PFSK-1 (cell line): ENCODE measurements around the gene PPP2R2B.

ENCODE experiments used
- FOXP2 ChIP-seq: optimal IDR thresholded peaks from 2 replicates; pipeline ENCODE3; 2011; ENCODE audit warnings: borderline replicate concordance, control low read depth, inconsistent platforms; ENCODE audit not compliant: insufficient read depth; ENCODE audit errors: extremely low read length, extremely low read depth
- POLR2AphosphoS5 ChIP-seq: IDR thresholded peaks from 2 replicates; pipeline ENCODE4 v1.6.1; 2012; ENCODE audit warnings: low read depth, mild to moderate bottlenecking, control low read depth, low read length, moderate library complexity
- SIN3A ChIP-seq: IDR thresholded peaks from 2 replicates; pipeline ENCODE4 v1.6.1; 2012; ENCODE audit warnings: mild to moderate bottlenecking, low read length, moderate library complexity, borderline replicate concordance; ENCODE audit not compliant: insufficient read depth
- TAF1 ChIP-seq: IDR thresholded peaks from 2 replicates; pipeline ENCODE4 v1.6.1; 2012; ENCODE audit warnings: low read length, control low read depth, borderline replicate concordance; ENCODE audit not compliant: insufficient read depth
- TF ChIP-seq, protein P1 (sequence below), 2 experiments: IDR thresholded peaks; 2 replicates each; pipeline versions ENCODE4 v1.6.1 to v1.8.0; 2011 to 2012; ENCODE audit warnings: low read depth in 2 of 2, low read length in 2 of 2, control low read depth in 1 of 2, inconsistent platforms in 1 of 2, mild to moderate bottlenecking in 1 of 2, moderate library complexity in 1 of 2; ENCODE audit not compliant: insufficient read depth in 1 of 2

The PPP2R2B gene

DNA sequence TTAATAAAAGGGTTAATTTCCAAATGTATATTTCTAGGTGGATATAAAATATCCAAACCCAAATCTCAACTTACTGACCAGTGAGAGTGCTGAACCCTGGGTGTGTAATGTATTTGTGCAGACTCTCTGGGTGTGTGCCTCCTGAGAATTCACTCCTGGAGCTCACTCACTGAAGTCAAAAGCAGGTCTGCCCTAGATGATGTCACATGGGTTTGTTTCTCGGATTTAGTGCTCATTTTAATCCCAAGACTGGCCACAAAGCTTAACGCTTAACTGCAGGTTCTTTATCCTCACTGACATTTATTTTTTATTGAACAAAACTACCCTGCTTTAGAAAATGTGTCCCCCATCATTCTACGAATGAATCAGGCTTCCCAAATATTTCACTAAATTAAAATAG lies 179.4 kb downstream of the PPP2R2B start:
- TF ChIP-seq, protein P1, sequence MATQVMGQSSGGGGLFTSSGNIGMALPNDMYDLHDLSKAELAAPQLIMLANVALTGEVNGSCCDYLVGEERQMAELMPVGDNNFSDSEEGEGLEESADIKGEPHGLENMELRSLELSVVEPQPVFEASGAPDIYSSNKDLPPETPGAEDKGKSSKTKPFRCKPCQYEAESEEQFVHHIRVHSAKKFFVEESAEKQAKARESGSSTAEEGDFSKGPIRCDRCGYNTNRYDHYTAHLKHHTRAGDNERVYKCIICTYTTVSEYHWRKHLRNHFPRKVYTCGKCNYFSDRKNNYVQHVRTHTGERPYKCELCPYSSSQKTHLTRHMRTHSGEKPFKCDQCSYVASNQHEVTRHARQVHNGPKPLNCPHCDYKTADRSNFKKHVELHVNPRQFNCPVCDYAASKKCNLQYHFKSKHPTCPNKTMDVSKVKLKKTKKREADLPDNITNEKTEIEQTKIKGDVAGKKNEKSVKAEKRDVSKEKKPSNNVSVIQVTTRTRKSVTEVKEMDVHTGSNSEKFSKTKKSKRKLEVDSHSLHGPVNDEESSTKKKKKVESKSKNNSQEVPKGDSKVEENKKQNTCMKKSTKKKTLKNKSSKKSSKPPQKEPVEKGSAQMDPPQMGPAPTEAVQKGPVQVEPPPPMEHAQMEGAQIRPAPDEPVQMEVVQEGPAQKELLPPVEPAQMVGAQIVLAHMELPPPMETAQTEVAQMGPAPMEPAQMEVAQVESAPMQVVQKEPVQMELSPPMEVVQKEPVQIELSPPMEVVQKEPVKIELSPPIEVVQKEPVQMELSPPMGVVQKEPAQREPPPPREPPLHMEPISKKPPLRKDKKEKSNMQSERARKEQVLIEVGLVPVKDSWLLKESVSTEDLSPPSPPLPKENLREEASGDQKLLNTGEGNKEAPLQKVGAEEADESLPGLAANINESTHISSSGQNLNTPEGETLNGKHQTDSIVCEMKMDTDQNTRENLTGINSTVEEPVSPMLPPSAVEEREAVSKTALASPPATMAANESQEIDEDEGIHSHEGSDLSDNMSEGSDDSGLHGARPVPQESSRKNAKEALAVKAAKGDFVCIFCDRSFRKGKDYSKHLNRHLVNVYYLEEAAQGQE (IDR thresholded peaks at IDR 0.05; ENCODE audit: insufficient read depth in 1 of 2, low read depth in 2 of 2, low read length in 2 of 2): no peak
- no peak for TF ChIP-seq POLR2AphosphoS5
- TF ChIP-seq FOXP2: no peak
- no peak for TF ChIP-seq SIN3A
- no peak for TF ChIP-seq TAF1

DNA sequence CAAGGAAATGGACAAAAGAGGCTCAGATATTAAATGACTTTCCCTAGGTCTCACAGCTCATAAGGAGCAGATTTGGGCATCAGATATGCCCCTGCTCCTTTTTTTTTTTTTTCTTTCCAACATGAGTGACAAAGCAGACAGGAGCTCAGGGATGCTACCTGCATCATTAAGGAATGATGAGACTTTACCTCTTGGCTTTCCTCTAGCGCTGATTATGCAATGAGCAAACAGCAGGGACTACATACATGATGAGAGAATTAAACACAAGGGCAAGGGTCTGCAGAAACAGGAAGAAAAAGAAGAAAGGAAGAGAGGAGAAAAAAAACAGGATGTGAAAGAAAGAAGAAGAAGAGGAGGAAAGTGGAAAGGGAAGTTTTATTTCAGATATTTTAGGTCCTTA lies 179.9 kb downstream of the PPP2R2B start:
- no peak for TF ChIP-seq TAF1
- no peak for TF ChIP-seq FOXP2
- no peak for TF ChIP-seq POLR2AphosphoS5
- TF ChIP-seq, protein P1 (IDR thresholded peaks at IDR 0.05; ENCODE audit: insufficient read depth in 1 of 2, low read depth in 2 of 2, low read length in 2 of 2): no peak
- TF ChIP-seq SIN3A: no peak

DNA sequence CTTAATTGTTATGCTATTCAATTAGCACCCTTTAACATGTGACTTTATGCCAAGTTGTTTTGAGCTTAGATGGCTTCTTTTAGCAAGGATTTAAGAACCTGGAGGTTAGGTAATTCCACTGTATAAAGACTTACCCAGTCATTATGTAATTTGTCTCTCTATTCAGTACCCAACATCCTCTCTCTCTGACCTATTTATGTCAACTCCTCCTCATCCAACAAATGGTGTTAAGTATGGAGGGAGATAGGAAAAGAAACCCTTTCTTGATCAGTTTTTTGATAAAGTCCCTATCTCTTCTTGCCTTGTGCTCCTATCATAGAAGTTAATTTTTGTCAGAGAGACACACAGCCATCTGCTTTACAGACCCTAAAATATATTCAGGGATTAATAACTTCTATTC lies 181.3 kb downstream of the PPP2R2B start:
- TF ChIP-seq TAF1 (no peak), POLR2AphosphoS5 (no peak), SIN3A (no peak), FOXP2 (no peak)
- TF ChIP-seq, protein P1 (IDR thresholded peaks at IDR 0.05; ENCODE audit: insufficient read depth in 1 of 2, low read depth in 2 of 2, low read length in 2 of 2): no peak

DNA sequence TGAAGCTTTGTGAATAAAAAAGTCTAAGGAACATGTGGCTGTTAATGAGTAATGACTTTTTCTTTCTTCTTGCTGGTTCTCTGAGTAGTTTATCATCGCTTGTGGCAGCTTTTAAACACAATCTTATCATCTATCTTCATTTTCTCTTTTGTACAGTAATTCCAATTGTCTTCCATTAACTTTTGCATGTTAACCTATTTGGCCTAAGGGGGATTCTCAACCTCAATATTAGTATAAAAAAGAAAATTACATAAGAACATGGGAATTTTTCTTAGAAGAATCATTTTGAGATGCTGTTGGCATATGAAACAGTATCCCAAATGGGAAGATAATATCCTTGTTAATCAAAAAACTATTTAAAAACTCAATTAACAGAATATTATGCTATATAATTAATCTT lies 182.9 kb downstream of the PPP2R2B start:
- no peak for TF ChIP-seq FOXP2
- TF ChIP-seq, protein P1 (IDR thresholded peaks at IDR 0.05; ENCODE audit: insufficient read depth in 1 of 2, low read depth in 2 of 2, low read length in 2 of 2): no peak
- no peak for TF ChIP-seq TAF1
- TF ChIP-seq SIN3A: no peak
- no peak for TF ChIP-seq POLR2AphosphoS5

DNA sequence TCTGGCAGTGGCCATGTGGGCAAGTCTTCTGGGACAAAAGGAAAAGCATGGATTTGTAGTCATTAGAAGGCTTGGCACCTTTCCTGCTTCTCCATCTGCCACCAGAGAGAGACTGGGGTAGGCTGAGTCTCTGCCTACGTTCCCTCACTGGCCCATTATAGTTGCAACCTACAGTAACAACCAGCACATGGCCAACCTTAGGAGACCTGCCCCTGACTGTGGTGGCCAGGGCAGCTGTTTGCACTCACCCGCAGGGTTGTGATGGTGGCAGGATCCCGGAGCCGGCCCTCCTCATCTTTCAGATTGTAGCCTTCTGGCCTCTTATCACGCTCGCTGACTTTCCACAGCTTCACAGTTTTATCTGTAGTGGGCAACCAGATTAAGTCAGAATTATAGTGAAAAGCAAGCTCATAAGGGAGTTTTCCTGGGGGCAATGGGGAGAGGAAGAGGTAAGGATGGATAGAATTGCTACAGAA lies 187.6 kb downstream of the PPP2R2B start:
- TF ChIP-seq SIN3A (no peak), TAF1 (no peak), FOXP2 (no peak), POLR2AphosphoS5 (no peak)
- TF ChIP-seq, protein P1 (IDR thresholded peaks at IDR 0.05; ENCODE audit: insufficient read depth in 1 of 2, low read depth in 2 of 2, low read length in 2 of 2): no peak
